A549 (cell line): ENCODE measurements around the gene SH3RF1. TPM values are rescaled to one million over a fixed set of nuclear protein-coding genes. Genes with fewer than 3 reads are reported as not detected.

Source experiments
- ATAC-seq, 2 experiments: fragments of 200-7000 bp in 1 of 2; fragments of >200 bp in 1 of 2; cut with Nextera tagmentation in 1 of 2; cut with Tn5 transposase in 1 of 2; 3 replicates each; pipeline versions ENCODE4 v1.8.0 to v1.9.1; 2018 to 2020; ENCODE audit warnings: mild to moderate bottlenecking in 1 of 2, moderate library complexity in 1 of 2
- CTCF ChIA-PET: fragments of 300-600 bp; sonication (Branson Sonifier 250); formaldehyde crosslinking; extraction: SDS; loops from one replicate; lab custom pipeline; 2021; ENCODE audit warnings: antibody characterized with exemption, inconsistent platforms; lab: Yijun Ruan, JAX
- POLR2A ChIA-PET: fragments of 350-600 bp; formaldehyde crosslinking; extraction: SDS; loops from one replicate; lab custom pipeline; 2021; ENCODE audit warnings: antibody characterized with exemption, inconsistent platforms; lab: Yijun Ruan, JAX
- DNase-seq, 2 experiments: peaks; one replicate each; pipeline versions ENCODE4 v3.0.0 to v3.0.0-alpha.2; 2011 to 2016; ENCODE audit warnings: low read depth in 1 of 2, low spot score in 1 of 2
- FAIRE-seq: peaks from 2 replicates; lab custom pipeline; 2011; peaks lifted over from hg19 to GRCh38; lab: Jason Lieb, UNC
- H3K27ac ChIP-seq, 2 experiments: fragments of >200 bp; sonication (Bioruptor Twin); formaldehyde crosslinking; 3 replicates each; pipeline ENCODE4 v1.5.1; 2016 to 2017
- H3K4me1 ChIP-seq: fragments of >200 bp; sonication (Bioruptor Twin); formaldehyde crosslinking; 3 replicates; pipeline ENCODE4 v1.6.1; 2016
- H3K4me2 ChIP-seq: fragments of >200 bp; sonication (Bioruptor Twin); formaldehyde crosslinking; 3 replicates; pipeline ENCODE4 v1.6.1; 2016
- H3K4me3 ChIP-seq: fragments of >200 bp; sonication (Bioruptor Twin); formaldehyde crosslinking; 3 replicates; pipeline ENCODE4 v1.5.1; 2016
- H3K9me3 ChIP-seq: fragments of >200 bp; sonication (Bioruptor Twin); formaldehyde crosslinking; 3 replicates; pipeline ENCODE4 v1.6.1; 2016
- BHLHE40 ChIP-seq: IDR thresholded peaks from 2 replicates; pipeline ENCODE4 v1.6.1; 2012; ENCODE audit warnings: low read depth, low read length, inconsistent platforms
- CBX2 ChIP-seq: fragments of 200-600 bp; sonication (generic); IDR thresholded peaks from 2 replicates; pipeline ENCODE4 v1.6.1; 2016; ENCODE audit warnings: low read depth, mild to moderate bottlenecking, borderline replicate concordance
- CBX8 ChIP-seq: fragments of 200-600 bp; sonication (generic); IDR thresholded peaks from 2 replicates; pipeline ENCODE4 v1.6.1; 2016
- CHD2 ChIP-seq: fragments of 150-350 bp; IDR thresholded peaks from 2 replicates; pipeline ENCODE4 v1.6.1; 2014; ENCODE audit warnings: low read length; ENCODE audit not compliant: partially characterized antibody
- CHD4 ChIP-seq: fragments of 200-600 bp; sonication (generic); IDR thresholded peaks from 2 replicates; pipeline ENCODE4 v1.6.1; 2016; ENCODE audit warnings: antibody characterized with exemption, mild to moderate bottlenecking, borderline replicate concordance
- CTCF ChIP-seq: fragments of >200 bp; sonication (Bioruptor Twin); formaldehyde crosslinking; IDR thresholded peaks from 3 replicates; pipeline ENCODE4 v1.5.1; 2016
- EHMT2 ChIP-seq: fragments of 200-600 bp; sonication (generic); IDR thresholded peaks from 2 replicates; pipeline ENCODE4 v1.6.1; 2016; ENCODE audit warnings: antibody characterized with exemption, low read depth, mild to moderate bottlenecking, moderate library complexity
- EP300 ChIP-seq, 2 experiments: fragments of >200 bp; sonication (Bioruptor Twin); formaldehyde crosslinking; IDR thresholded peaks; 2 replicates in 1 of 2; 3 replicates in 1 of 2; pipeline ENCODE4 v1.6.1; 2016 to 2017
- FOXS1 ChIP-seq: fragments of 250-450 bp; sonication (Bioruptor Pico); IDR thresholded peaks from 2 replicates; pipeline ENCODE4 v1.5.0; 2020; ENCODE audit warnings: mild to moderate bottlenecking, moderate library complexity
- HES2 ChIP-seq: fragments of >200 bp; sonication (Bioruptor Twin); formaldehyde crosslinking; IDR thresholded peaks from 2 replicates; pipeline ENCODE4 v1.6.1; 2016
- HOXB13 ChIP-seq: fragments of 250-450 bp; sonication (Bioruptor Pico); IDR thresholded peaks from 2 replicates; pipeline ENCODE4 v1.5.0; 2020; ENCODE audit warnings: low read depth, mild to moderate bottlenecking, moderate library complexity
- HOXB5 ChIP-seq: fragments of 250-450 bp; sonication (Bioruptor Pico); IDR thresholded peaks from 2 replicates; pipeline ENCODE4 v1.5.0; 2020; ENCODE audit warnings: mild to moderate bottlenecking, moderate library complexity
- JUN ChIP-seq, 2 experiments: fragments of >200 bp; sonication (Bioruptor Twin); formaldehyde crosslinking; IDR thresholded peaks; 2 replicates in 1 of 2; 3 replicates in 1 of 2; pipeline ENCODE4 v1.6.1; 2016 to 2017
- JUNB ChIP-seq: fragments of >200 bp; sonication (Bioruptor Twin); formaldehyde crosslinking; IDR thresholded peaks from 2 replicates; pipeline ENCODE4 v1.6.1; 2016
- KDM1A ChIP-seq: fragments of 200-600 bp; sonication (generic); IDR thresholded peaks from 2 replicates; pipeline ENCODE4 v1.6.1; 2016; ENCODE audit warnings: low read depth, mild to moderate bottlenecking
- MAX ChIP-seq: IDR thresholded peaks from 2 replicates; pipeline ENCODE4 v1.6.1; 2012
- MAZ ChIP-seq: fragments of 150-350 bp; IDR thresholded peaks from 2 replicates; pipeline ENCODE4 v1.6.1; 2014; ENCODE audit warnings: antibody characterized with exemption, low read depth, low read length, borderline replicate concordance
- POLR2A ChIP-seq: IDR thresholded peaks from 2 replicates; pipeline ENCODE4 v1.6.1; 2012; ENCODE audit warnings: mild to moderate bottlenecking, low read length
- RNF2 ChIP-seq: fragments of 200-600 bp; sonication (generic); IDR thresholded peaks from 2 replicates; pipeline ENCODE4 v1.6.1; 2016; ENCODE audit warnings: low read depth, mild to moderate bottlenecking, antibody characterized with exemption, moderate library complexity, borderline replicate concordance
- TP53 ChIP-seq: fragments of 250-450 bp; sonication (Bioruptor Pico); IDR thresholded peaks from 2 replicates; pipeline ENCODE4 v1.5.0; 2021; ENCODE audit warnings: mild to moderate bottlenecking, moderate library complexity
- USF2 ChIP-seq: fragments of 450-650 bp; IDR thresholded peaks from 2 replicates; pipeline ENCODE4 v1.6.1; 2014; ENCODE audit warnings: antibody characterized with exemption
- ZNF302 ChIP-seq: fragments of 250-450 bp; sonication (Bioruptor Pico); IDR thresholded peaks from 2 replicates; pipeline ENCODE4 v1.9.0; 2021; ENCODE audit warnings: inconsistent platforms, mild to moderate bottlenecking, moderate library complexity
- WGBS: methylation state at CpG from one replicate; pipeline ENCODE4 v1.1.6; 2017; ENCODE audit errors: missing lambda C conversion rate; 5-methylcytosine and 5-hydroxymethylcytosine counted together
- polyA plus RNA-seq, 4 experiments: library from polyadenylated mRNA; depleted of rRNA in 3 of 4; stranded (reverse); fragments of >200 nt; fragmentation: RNase III in 1 of 4; extraction: RNeasy Plus Mini Kit Qiagen cat#74134 plus additional on column Dnase treatment in 1 of 4; gene quantifications; 2 replicates in 3 of 4; 3 replicates in 1 of 4; pipeline ENCODE4 v1.2.3, GENCODE V29; 2011 to 2017

Gene SH3RF1
- polyA plus RNA-seq, 2 of the 4 experiments (the other 2 are of a cell fraction) = 8.0 to 15.1 TPM

GRCh38 chr4:169114341-169114974 lies 156.3 kb downstream of the SH3RF1 start:
- no peak for ATAC-seq
- POLR2A ChIA-PET = no interaction called here

GRCh38 chr4:169110633-169111032 lies 160.1 kb downstream of the SH3RF1 start:
- no peak overlapping the region for H3K27ac ChIP-seq
- H3K4me1 ChIP-seq = peaks cover 23% of the 10 kb centered on the region
- ATAC-seq (no peak), DNase-seq (no peak), FAIRE-seq (no peak)
- no peak overlapping the region for H3K4me3 ChIP-seq
- TF ChIP-seq BHLHE40 (no peak), JUN (IDR thresholded peaks at IDR 0.05) (no peak), HOXB5 (CRISPR knock-in tag) (no peak), POLR2A (no peak), CTCF (no peak)
- no peak overlapping the region for H3K4me2 ChIP-seq
- WGBS = 99% methylated on average over 4 of the region's 4 CpGs
- ChIA-PET CTCF (no interaction called here), POLR2A (no interaction called here)
- H3K9me3 ChIP-seq = no peaks in the 10 kb centered on the region

More at GRCh38 chr4:169114341-169114974, 156.3 kb downstream of the SH3RF1 start:
- H3K4me2 ChIP-seq = peak overlapping the region; percentile 60
- TF ChIP-seq HOXB13 (CRISPR knock-in tag) (no peak), RNF2 (no peak), ZNF302 (CRISPR knock-in tag) (no peak), MAX (no peak), HES2 (no peak), EP300 (IDR thresholded peaks at IDR 0.05) (no peak), KDM1A (no peak), MAZ (no peak), FOXS1 (CRISPR knock-in tag) (no peak), POLR2A (no peak)
- H3K4me3 ChIP-seq = no peak overlapping the region
- peaks cover 35% of the 10 kb centered on the region for H3K4me1 ChIP-seq
- WGBS = 42% methylated on average over 3 of the region's 3 CpGs
- DNase-seq (no peak), FAIRE-seq (no peak)
- CTCF ChIA-PET = no interaction called here
- no peaks in the 10 kb centered on the region for H3K9me3 ChIP-seq
- H3K27ac ChIP-seq = peak overlapping the region; percentile 57 to 79; a peak in 3 of 6 replicates

GRCh38 chr4:169109035-169109675 lies 161.6 kb downstream of the SH3RF1 start:
- DNase-seq (no peak), ATAC-seq (no peak), FAIRE-seq (no peak)
- WGBS = 70% methylated on average over 2 of the region's 2 CpGs
- TF ChIP-seq KDM1A (no peak), MAZ (no peak), TP53 (no peak), POLR2A (no peak), HOXB13 (CRISPR knock-in tag) (no peak), EHMT2 (no peak)
- H3K9me3 ChIP-seq = no peaks in the 10 kb centered on the region
- peaks cover 14% of the 10 kb centered on the region for H3K4me1 ChIP-seq
- H3K4me2 ChIP-seq = no peak overlapping the region
- no peak overlapping the region for H3K27ac ChIP-seq
- ChIA-PET POLR2A (no interaction called here), CTCF (interaction anchor here (1.4 kb wide), 1 partner anchor 13 kb away, joined by 3 read pairs; no protein-coding TSS in a partner anchor)
- H3K4me3 ChIP-seq = no peak overlapping the region

- FAIRE-seq = no peak
- no peak for DNase-seq
- peaks cover 18% of the 10 kb centered on the region for H3K4me1 ChIP-seq
- TF ChIP-seq EP300 (IDR thresholded peaks at IDR 0.05) (no peak), HES2 (no peak), EHMT2 (no peak), CBX8 (no peak), CHD4 (no peak), ZNF302 (CRISPR knock-in tag) (no peak), USF2 (no peak), CHD2 (no peak), HOXB13 (CRISPR knock-in tag) (no peak), CBX2 (no peak), JUNB (no peak), POLR2A (no peak)
- H3K27ac ChIP-seq = no peak overlapping the region
- no peak overlapping the region for H3K4me3 ChIP-seq
- ChIA-PET CTCF (interaction anchor here (1.0 to 1.4 kb wide), 2 partner anchors 8 to 12 kb away, joined by 3 read pairs; no protein-coding TSS in a partner anchor), POLR2A (no interaction called here)
- 99% methylated on average over 4 of the region's 4 CpGs for WGBS
- H3K4me2 ChIP-seq = no peak overlapping the region
- no peaks in the 10 kb centered on the region for H3K9me3 ChIP-seq
- ATAC-seq = no peak
These were observed 162.5 kb downstream of the SH3RF1 start for GRCh38 chr4:169108303-169108702.
